ENCODE results near the gene ENOX1.

The ENOX1 gene

DNA sequence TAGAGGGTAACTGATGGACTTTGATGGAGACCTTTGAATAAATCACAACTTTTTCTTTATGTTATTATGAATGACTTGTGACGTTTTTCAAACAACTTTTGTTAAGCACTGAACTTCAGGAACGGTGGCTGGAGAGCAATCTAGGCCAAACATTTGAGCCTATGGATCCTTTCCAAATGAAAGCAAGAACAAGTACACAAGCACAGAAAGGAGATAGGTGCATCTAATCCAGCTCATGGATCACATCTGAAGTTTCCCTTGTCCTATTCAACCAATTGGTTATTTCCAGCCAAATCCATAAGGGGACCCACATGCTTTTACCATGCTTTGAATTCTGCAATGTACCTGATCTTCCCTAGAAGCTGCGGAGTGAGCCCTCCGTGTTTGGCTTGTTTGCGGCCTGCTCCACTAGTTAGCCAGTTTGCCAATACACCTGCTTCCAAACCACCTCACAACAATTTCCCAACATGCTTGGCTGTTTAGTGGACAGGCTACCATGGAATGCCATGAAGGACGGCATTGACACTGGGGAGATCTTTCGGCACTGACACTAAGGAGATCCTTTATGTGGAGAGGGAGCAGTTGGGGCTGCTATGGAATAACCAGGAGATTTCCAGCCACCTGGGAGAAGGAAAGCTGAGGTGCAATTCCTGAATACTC is 447.5 kb downstream of the ENOX1 start:
- no peak for DNase-seq

DNA sequence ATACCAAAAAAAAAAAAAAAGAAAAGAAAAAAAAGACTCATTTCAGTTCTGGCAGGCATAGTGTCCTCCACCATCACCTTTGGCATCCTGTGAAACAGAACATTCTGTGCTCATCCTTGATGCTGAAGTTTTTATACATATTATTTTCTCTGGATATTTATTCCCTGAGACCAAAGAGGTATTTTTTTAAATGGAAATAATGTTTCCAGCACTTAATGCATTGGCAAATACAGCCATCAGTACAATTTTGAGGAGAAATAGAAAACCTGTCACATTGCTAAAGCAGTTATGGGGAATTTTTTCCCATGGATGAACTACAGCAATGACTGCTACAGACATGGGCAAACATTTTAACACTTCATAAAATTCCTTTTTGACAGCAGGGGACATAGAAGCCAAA is 451.0 kb downstream of the ENOX1 start:
- DNase-seq = no peak

DNA sequence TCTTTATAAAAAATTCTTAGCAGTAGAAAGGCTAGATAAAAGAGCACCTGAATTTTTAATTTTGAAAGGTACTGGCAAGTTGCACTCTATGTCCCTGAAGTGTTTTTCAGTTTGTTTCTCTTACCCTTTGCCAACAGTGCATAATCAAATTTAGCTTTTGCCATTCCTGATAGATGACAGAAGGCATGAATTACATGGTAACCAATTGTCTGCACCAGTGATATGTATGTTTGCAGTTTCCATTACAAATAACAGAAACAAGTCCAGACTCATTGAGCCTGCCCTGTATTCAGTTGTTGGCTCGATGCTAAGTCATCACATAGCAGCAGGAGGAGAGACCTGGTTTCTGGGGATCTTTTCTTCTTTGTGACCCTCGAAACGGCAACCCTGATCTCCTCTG is 453.6 kb downstream of the ENOX1 start:
- DNase-seq = no peak

DNA sequence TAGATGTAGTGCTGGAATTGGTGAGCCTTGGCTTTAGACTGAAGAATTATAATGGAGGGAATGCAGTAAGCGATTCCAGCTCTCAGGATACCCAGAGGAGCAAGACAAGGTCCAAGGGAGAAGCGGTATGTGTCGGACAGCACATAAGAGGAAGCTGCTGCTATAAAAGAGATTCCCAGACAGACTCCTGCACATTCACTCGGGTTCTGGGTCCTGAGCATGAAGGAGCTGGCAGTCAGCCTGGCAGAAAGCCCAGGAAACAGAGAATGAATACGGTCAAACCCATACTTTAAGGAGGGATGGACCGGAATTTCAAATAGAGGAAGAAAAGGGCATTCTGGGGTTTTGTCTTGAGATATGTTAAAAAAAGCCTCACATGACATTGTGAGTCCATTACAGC is 455.1 kb downstream of the ENOX1 start:
- DNase-seq = no peak

GRCh38 chr13:43329702-43330101 is 457.1 kb downstream of the ENOX1 start:
- DNase-seq = no peak

- no peak for DNase-seq
Measured at GRCh38 chr13:43328907-43329306, 457.9 kb downstream of the ENOX1 start.

DNA sequence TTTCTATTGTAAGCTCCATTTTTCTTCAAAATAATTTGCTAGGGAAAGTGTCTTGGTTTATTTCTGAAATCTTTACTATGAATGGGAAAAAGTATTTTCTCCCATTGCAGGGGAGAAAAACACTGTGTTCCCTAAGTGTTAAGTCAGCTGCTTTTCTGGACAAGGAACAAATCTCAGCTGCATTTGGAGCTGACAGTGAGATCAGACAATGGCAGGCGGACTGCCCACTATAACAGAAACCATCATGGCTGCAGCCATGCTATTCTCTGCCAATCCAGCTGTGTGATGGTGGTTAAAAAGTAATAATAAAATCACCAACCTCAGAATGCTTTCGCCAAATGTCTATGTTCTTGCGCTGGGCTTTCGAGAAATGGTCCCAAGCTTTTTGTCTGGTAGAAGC is 460.7 kb downstream of the ENOX1 start:
- no peak for DNase-seq

- DNase-seq = no peak
Measured at GRCh38 chr13:43325636-43326035, 461.1 kb downstream of the ENOX1 start.

DNA sequence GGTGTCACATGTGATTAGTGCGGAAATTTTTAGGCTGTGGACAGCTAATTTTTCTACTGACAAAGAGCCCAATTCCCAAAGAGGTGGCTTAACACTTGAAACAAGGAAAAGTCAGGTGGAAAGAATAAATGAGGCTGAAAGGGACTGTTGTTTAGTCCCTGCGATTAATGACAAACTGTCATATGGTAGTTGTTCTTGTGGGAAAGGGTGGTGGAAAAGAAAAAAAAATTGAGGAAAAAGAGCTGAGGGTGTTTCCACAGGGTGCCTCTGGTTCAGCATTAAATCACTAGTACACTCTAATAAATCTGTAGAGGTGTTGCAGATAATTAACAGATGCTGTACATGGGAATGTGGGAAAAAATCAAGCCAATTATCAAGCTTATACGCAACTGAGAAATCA is 462.6 kb downstream of the ENOX1 start:
- no peak for DNase-seq

GRCh38 chr13:43319617-43320444 is 466.9 kb downstream of the ENOX1 start:
- no peak for DNase-seq

- no peak for DNase-seq
Measured at GRCh38 chr13:43316946-43317353, 469.8 kb downstream of the ENOX1 start.

DNA sequence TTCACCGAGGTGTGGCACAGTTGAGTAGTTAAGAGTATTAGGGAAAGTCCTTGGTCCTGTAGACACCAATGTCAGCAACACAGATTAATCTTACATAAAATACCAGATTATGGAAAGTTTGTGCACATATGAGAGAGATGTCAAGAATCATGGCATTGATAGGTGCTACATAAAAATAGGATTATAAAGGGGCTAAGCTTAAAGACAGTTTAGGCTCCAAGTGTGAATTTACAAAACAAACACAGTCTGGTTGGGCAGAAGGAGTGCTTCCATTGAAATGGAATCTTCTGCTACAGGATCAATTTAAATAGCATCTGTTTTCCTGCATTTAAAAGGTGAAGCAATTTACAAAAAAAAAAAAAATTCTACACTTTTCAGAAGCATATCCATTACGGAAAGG is 470.5 kb downstream of the ENOX1 start:
- no peak for DNase-seq

- DNase-seq = no peak
Measured at GRCh38 chr13:43315522-43315921, 471.2 kb downstream of the ENOX1 start.

DNA sequence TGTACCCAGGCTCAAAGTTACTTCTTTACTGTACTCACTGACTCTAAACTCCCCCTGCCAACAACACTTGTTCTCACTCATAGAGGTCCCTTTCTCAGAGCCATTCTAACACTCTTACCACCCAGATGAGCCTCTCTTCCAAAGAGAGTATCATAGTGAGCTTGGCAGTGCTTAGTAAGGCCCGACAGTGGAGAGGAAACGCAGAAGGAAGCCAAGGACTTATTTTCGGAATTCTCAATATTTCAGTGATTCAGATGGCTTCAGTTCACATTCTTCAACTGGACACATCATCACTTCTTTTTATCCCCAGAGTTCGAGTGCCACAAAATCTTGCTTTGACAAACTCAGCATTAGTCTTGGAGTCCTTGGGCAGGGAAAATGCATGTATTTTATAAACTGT is 477.5 kb downstream of the ENOX1 start:
- no peak for DNase-seq

- DNase-seq = no peak
Measured at GRCh38 chr13:43307921-43308433, 478.8 kb downstream of the ENOX1 start.

DNA sequence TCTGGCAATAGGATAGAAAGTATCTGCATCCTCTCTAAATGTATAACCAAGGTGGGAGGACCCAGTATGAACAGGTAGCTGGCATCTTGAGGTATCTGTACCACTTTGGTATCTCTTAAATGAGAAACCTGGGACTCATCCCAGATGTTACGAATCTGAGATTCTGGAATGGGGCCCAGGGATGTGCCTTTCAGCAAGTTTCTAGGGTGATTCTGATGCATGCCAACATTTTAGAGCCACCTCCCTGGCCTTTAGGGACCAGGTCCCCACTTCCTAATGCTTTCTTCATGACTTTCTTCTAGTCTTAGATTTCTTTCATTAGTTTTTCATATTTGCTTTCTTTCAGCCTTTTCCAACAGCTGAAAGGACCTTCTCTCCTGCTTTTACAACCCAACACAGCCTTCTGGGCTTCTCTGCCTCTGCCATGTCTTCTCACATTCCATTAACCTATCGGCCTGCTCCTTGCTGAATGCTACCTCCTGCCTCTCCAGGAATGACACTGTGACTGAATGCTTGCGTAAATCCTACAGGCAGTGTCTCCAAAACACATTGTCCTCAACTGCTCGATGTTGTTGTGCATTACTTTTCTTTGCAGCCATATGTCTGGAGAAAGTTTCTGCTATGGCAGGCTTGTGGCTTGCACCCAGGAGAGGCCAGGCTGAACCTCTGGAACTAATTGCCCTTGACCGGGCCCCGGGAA is 479.4 kb downstream of the ENOX1 start:
- DNase-seq = no peak

DNA sequence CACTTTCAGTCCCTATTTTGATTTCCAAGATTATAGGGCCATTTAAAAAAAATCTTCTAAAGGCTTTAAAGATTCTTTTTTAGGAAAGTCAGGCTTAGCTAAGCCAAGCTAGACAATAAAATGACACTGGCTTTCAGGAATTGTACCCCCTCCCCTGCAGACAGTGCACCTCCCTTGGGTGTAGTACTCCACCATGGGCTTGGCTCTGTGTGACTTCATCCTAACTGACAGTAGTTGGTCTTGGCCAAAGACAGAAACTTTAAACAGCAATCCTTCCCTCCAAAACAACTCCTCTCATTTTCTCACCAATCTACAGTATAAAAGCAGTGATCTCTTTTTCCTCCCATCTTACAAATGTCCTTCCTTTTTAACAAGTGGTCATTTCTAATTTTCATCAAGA is 480.4 kb downstream of the ENOX1 start:
- DNase-seq = no peak

GRCh38 chr13:43305416-43305815 is 481.4 kb downstream of the ENOX1 start:
- no peak for DNase-seq

- DNase-seq = no peak
Measured at GRCh38 chr13:43304945-43305344, 481.8 kb downstream of the ENOX1 start.

- DNase-seq = no peak
Measured at GRCh38 chr13:43304449-43304848, 482.3 kb downstream of the ENOX1 start.

DNA sequence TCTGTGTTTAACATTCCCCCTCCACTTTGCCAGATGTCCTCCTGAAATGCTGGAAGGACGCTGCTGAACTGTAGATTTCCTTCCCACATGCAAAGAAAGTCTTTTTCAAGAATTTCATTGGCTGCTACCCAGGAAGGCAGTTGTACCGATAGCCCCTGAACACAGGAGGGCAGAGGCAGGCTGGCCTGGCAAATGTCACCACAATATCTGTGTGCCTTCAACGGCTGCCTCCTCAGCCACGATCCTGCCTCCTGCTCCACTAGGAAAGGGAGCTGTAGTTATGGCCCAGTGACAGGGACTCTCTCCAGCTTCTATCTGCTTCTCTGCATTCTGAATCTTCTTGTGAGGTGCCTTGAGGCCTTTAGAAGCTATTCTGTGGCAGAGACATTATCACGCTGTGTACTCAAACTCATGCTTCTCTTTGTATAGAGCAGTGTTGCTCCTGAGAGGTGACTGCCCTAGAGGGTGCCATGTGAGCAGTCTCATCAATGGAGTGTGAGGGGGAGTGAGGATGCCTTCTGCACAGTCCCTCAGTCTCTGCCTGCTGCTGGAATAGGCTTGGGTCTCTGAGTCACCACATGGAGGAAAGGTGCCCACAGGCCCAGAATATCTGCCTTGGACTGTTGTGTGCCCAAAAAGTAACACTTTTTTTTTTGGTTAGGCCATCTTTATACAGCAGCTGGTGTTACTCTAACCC is 483.6 kb downstream of the ENOX1 start:
- DNase-seq = no peak

- no peak for DNase-seq
Measured at GRCh38 chr13:43301346-43301969, 485.3 kb downstream of the ENOX1 start.

GRCh38 chr13:43300865-43301264 is 485.9 kb downstream of the ENOX1 start:
- DNase-seq = no peak

All from amniotic stem cell (primary cell).